Activated CD4-positive, alpha-beta T cell treated with anti-CD3 and anti-CD28 coated beads, Interleukin-2, Interleukin-4, amounts not matched to agents 100 ng/mL and 50 ng/mL, durations not matched to agents 16 hours and 8 hours (primary cell): ENCODE data around the gene TPSAB1.
"Not testable (repeated sequence)": the region's sequence is repeated elsewhere in the genome, so short reads cannot be mapped to it uniquely, and the experiment has no call there.

Experiments
- DNase-seq: peaks from one replicate; pipeline ENCODE4 v3.0.0-alpha.2; 2020; ENCODE audit warnings: low spot score

Gene TPSAB1

GRCh38 chr16:1247903-1248537, 7.5 kb downstream of the TPSAB1 start:
- DNase-seq = not testable (repeated sequence)

DNA sequence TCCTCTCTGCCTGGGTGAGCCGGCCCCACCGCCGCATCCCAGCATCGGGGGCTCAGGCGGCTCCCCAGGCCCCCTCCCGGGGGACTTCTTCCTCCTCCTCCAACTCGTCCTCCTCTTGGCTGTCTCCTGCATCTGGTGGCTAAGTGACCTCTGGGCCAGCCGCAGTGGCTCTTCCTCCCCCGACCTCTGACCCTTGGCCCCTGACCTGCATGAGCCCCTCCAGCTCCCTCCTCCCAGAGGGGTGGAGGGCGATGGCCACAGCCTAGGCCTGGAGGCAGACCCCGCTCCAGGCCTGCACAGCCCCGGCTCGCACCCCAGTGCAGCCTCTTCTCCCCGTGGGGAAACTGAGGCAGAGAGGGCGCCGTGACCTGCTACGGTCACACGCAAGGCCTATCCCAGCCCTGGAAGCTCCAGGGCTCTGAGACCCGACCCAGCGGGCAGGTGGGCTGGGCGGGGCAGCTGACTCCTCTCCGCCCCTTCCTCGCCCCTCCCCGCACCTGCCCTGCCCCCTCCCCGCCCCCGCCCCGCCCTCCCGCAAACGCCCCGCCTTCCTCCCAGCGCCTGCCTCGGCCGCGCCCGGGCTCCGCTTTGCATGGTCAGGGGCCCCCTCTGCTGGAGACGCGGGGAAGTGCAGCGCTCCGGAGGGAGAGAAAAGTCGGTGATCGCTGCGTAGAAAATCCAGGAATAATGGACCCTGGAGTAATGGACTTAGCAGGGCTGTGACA, 8.7 kb downstream of the TPSAB1 start:
- not testable (repeated sequence) for DNase-seq

DNA sequence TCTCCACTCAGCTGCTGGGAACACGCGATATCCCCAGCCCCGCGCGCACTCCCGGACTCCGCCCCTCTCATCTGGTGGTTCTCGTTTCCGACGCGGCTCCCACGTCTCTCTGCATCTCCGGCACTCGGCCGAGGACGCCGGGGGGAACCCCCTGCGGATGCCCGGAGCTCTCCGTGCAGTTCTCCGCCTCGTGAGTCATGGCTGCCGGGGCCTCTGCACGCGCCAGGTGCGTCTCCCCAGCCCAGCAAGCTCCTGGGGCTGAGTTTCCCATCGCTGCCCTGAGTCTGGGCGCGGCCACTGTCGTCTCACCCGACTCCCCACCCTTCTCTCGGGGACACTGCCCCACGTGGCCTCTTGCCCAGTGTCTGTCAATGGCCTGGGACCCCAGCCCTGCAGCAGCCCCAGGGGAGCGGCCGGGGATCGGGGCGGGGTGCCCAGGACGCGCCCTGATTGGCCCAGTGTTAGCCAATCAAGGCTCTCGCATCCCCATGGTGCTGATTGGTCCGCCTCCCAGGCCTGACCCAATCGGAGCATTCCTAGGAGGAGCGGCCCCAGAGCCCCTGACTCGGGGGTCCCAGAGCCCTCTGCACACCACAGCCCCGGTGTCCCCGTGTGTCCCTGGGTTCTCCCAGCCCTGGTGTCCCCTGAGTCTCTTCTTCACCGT, 13.3 kb downstream of the TPSAB1 start:
- DNase-seq = not testable (repeated sequence)

GRCh38 chr16:1254821-1255220, 14.3 kb downstream of the TPSAB1 start:
- not testable (repeated sequence) for DNase-seq

GRCh38 chr16:1255276-1256122, 15.0 kb downstream of the TPSAB1 start, which contains the start of gene TPSD1:
Gene TPSD1, plus strand, starts transcription at chr16:1256069. Its CDS starts 212 bp downstream, at chr16:1256281.
- not testable (repeated sequence) for DNase-seq

DNA sequence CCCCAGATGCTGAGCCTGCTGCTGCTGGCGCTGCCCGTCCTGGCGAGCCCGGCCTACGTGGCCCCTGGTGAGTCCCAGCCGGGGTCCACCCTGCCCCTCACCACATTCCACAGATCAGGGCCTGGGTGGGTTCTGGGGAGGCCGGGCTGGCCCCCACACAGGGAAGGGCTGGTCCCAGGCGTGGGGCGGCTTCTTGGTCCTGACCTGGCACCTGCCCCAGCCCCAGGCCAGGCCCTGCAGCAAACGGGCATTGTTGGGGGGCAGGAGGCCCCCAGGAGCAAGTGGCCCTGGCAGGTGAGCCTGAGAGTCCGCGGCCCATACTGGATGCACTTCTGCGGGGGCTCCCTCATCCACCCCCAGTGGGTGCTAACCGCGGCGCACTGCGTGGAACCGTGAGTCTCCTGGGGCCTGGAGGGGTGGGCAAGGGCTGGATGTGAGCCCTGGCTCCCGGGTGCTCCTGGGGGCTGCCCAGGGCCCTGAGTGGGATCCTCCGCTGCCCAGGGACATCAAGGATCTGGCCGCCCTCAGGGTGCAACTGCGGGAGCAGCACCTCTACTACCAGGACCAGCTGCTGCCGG, 15.9 kb downstream of the TPSAB1 start:
- DNase-seq = not testable (repeated sequence)

DNA sequence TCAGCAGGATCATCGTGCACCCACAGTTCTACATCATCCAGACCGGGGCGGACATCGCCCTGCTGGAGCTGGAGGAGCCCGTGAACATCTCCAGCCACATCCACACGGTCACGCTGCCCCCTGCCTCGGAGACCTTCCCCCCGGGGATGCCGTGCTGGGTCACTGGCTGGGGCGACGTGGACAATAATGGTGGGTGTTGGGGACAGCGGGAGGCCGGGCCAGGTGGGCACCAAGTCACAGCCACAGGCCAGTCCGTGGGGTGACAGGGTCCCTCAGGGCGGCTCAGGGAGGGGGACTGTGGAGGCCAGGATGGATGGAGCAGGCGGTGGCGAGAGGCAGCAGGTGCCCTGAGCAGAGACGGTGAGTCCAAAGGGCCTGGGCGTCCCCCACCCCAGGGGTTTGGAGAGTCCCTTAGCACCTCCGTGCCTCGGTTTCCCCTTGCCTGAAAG, 16.4 kb downstream of the TPSAB1 start:
- DNase-seq = no peak

DNA sequence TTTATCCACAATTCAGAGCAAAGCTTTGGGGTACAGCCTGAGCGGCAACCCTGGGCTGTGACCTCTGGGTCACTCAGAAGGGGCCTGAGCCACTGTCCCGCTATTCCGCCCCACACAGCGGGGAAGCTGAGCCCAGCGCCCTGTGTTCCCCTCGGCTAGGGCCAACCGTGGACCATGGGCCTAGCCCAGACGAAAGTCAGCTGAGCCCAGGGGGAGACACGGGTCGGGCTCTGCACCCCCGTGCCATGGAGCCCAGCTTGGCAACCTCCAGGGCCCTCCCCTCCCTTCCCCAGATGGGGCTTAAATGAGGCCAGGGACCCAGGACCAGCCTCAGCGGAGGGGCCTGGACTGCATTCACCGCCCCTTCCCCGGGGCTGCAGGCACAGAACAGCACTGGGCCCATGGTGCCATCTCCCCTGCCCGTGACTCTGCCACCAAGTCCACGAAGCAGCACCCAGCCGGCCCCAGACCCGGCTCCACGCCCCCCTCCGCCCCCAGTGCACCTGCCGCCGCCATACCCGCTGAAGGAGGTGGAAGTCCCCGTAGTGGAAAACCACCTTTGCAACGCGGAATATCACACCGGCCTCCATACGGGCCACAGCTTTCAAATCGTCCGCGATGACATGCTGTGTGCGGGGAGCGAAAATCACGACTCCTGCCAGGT, 17.2 kb downstream of the TPSAB1 start:
- DNase-seq = no peak

DNA sequence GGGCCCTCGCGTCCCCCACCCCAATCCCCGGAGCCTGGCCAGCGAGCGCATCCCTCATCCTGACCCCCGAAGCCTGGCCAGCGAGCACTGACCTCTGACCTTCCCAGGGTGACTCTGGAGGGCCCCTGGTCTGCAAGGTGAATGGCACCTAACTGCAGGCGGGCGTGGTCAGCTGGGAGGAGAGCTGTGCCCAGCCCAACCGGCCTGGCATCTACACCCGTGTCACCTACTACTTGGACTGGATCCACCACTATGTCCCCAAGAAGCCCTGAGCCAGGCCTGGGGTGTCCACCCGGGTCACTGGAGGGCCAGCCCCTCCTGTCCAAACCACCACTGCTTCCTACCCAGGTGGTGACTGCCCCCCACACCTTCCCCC, 17.7 kb downstream of the TPSAB1 start:
- no peak for DNase-seq

- DNase-seq = no peak
These were observed 18.6 kb downstream of the TPSAB1 start for GRCh38 chr16:1258906-1259759.

- DNase-seq = no peak
These were observed 19.2 kb downstream of the TPSAB1 start for GRCh38 chr16:1259760-1260068.

DNA sequence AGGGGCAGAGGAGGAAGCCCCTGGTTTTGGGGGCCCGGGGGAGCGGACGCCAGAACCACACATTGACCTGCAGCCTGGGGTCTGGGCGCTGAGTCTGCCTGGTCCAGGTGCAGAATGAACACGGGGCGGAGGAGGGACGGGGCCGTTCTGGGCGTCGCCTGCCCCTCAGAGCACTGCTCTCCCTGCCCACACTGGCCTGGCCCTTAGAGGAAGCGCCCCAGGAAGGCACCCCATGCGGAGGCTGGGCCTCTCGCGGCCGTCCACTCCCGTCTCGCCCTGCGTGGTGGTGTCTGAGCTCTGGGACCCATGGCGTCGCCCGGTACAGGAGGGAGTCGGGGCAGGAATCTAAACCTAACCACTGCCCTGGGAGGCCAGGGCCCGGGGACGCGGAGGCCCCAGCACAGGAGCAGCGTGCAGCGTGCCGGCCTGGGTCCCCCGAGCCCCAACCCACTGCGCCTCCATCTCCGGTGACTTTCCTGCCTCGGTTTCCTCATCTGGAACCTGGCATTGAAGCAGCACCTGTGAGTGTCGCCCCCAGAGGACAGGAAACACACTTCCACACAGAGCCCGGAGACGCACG, 19.7 kb downstream of the TPSAB1 start:
- DNase-seq = no peak

- no peak for DNase-seq
These were observed 20.8 kb downstream of the TPSAB1 start for GRCh38 chr16:1261131-1261892.

DNA sequence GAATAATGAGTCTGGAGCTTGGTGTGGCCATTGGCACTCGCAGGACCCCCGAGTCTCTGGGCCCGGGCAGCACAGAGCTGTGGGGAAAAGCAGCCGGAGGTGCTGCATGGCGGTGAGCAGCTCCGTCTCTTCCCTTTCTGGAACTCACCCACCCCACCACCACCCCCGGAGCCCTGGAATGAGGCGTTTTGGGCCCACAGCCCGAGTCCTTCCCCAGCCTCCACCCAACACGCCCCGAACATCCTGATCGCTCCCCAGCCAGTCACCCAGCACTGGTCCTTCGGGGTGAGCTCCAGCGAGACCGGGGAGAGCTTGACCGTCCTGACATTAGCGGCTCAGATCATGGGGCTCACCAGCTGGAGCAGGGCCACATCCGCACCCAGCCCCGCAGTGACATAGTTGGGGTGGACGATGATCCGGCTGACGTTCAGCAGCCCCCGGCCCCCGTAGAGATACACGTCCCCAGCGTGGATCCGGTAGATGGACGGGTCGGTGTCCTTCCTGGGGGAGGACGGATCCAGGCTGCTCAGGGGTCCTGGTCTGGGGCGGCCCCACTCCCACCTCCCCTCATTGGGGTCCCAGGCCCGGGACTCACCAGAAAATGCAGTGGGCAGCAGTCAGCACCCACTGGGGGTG, 21.8 kb downstream of the TPSAB1 start:
- DNase-seq = no peak

DNA sequence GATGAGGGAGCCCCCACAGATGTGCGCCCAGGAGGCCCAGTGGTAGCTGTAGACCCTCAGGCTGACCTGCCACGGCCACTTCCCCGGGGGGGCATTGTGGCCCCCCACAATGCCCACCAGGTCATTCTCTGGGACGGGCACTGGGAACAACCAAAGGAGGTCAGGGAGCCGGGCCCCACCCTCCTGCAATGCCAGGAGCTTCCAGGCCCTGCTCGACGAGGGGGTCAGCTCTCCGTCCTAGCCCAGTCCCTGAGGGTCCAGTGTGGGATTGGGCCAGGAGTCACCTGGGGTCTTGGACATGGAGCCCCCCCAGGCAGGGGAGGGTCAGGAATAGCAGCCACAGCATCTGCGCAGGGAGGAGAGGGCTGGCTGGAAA, 22.3 kb downstream of the TPSAB1 start:
- no peak for DNase-seq

GRCh38 chr16:1263591-1264344, 23.3 kb downstream of the TPSAB1 start:
- DNase-seq = no peak

DNA sequence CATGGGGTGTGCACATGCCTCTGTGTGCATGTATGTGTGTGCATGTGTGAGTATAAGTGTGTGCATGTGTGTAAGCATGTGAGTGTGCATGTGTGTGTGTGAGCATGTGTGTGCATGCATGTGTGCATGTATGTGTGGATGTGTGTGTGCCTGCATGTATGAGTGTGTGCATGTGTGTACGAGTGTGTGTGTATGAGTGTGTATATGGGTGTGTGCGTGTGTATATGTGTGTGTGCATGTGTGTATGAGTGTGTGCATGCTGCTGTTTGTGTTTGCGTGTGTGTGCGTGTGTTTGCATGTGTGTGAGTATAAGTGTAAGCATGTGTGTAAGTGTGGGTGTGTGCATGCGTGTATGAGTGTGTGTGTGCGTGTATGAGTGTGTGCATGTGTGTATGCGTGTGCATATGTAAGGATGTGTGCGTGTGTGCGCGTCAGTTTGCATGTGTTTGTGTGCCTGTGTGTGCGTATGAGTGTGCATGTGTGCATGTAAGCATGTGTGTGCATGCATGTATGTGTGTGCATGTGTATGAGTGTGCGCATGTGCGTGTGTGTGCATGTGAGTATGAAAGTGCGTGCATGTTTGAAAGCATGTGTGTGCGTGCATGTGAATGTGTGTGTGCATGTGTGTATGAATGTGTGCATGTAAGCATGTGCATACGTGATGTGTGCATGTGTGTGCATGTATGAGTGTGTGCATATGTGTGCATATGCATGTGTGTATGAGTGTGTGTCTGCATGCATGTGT, 24.0 kb downstream of the TPSAB1 start:
- no peak for DNase-seq
